GM12878 (cell line): Measurements from ENCODE around the gene DDX20. TPM values are rescaled to one million over a fixed set of nuclear protein-coding genes. Genes with fewer than 3 reads are reported as not detected.

ENCODE experiments used
- ATAC-seq: fragments of 200-7000 bp; cut with Tn5 transposase; 3 replicates; pipeline ENCODE4 v1.9.1; 2020; ENCODE audit warnings: mild to moderate bottlenecking, moderate library complexity
- BruUV-seq: library from RNA; stranded (reverse); fragments of 400-500 nt; replicated peaks from 2 replicates; lab custom pipeline; 2021; lab: Mats Ljungman, UMichigan
- CTCF ChIA-PET: fragments of 300-600 bp; sonication (Branson Sonifier 250); formaldehyde crosslinking; extraction: SDS; loops from one replicate; lab custom pipeline; 2021; ENCODE audit warnings: inconsistent platforms; lab: Yijun Ruan, JAX
- POLR2A ChIA-PET: fragments of 350-600 bp; formaldehyde crosslinking; extraction: SDS; loops from one replicate; lab custom pipeline; 2021; ENCODE audit warnings: inconsistent platforms; lab: Charles Lee
- RAD21 ChIA-PET: fragments of 300-600 bp; sonication (Branson Sonifier 250); formaldehyde crosslinking; loops from one replicate; lab custom pipeline; 2023; ENCODE audit warnings: antibody characterized with exemption; ENCODE audit not compliant: unreplicated experiment; lab: Charles Lee
- SMC1A ChIA-PET: fragments of 300-600 bp; sonication (Branson Sonifier 250); formaldehyde crosslinking; loops from one replicate; lab custom pipeline; 2023; ENCODE audit not compliant: unreplicated experiment, uncharacterized antibody; lab: Charles Lee
- DNase-seq: peaks from one replicate; pipeline ENCODE4 v3.0.0-alpha.2; 2011; ENCODE audit warnings: low read depth, low spot score
- FAIRE-seq: peaks from 3 replicates; lab custom pipeline; 2011; peaks lifted over from hg19 to GRCh38; lab: Jason Lieb, UNC
- H2AFZ ChIP-seq: 2 replicates; pipeline ENCODE4 v1.6.0; 2011; ENCODE audit warnings: low read depth, low read length, control low read depth; ENCODE audit not compliant: control insufficient read depth
- H3K27ac ChIP-seq: 2 replicates; pipeline ENCODE4 v1.5.1; 2011; ENCODE audit warnings: control low read depth; ENCODE audit not compliant: control insufficient read depth, insufficient read depth
- H3K27me3 ChIP-seq, 2 experiments: replicated peaks in 1 of 2; 2 replicates each; pipeline versions ENCODE4 v1.6.0 to v1.6.1; 2011; ENCODE audit warnings: low read length in 1 of 2; ENCODE audit not compliant: control insufficient read depth in 2 of 2, insufficient read depth in 2 of 2
- H3K36me3 ChIP-seq, 2 experiments: 2 replicates each; pipeline ENCODE4 v1.5.1; 2011; ENCODE audit warnings: low read length in 1 of 2; ENCODE audit not compliant: control insufficient read depth in 2 of 2, insufficient read depth in 2 of 2
- H3K4me1 ChIP-seq: 2 replicates; pipeline ENCODE4 v1.6.1; 2011; ENCODE audit warnings: mild to moderate bottlenecking, low read length, moderate library complexity, mixed read lengths; ENCODE audit not compliant: control insufficient read depth, insufficient read depth
- H3K4me2 ChIP-seq: 2 replicates; pipeline ENCODE4 v1.6.0; 2011; ENCODE audit warnings: control low read depth; ENCODE audit not compliant: control insufficient read depth, insufficient read depth
- H3K4me3 ChIP-seq: fragments of 200-600 bp; sonication (generic); 2 replicates; pipeline ENCODE4 v1.5.1; 2016
- H3K79me2 ChIP-seq: 2 replicates; pipeline ENCODE4 v1.6.0; 2011; ENCODE audit warnings: low read length; ENCODE audit not compliant: control insufficient read depth, insufficient read depth
- H3K9ac ChIP-seq: 2 replicates; pipeline ENCODE4 v1.8.0; 2011; ENCODE audit warnings: low read length, control low read depth, mixed read lengths; ENCODE audit not compliant: control insufficient read depth, insufficient read depth
- H3K9me3 ChIP-seq: replicated peaks from 3 replicates; pipeline ENCODE4 v1.5.1; 2011; ENCODE audit warnings: mild to moderate bottlenecking, low read length; ENCODE audit not compliant: control insufficient read depth, insufficient read depth
- H4K20me1 ChIP-seq: 2 replicates; pipeline ENCODE4 v1.6.0; 2011; ENCODE audit not compliant: control insufficient read depth, insufficient read depth
- BACH1 ChIP-seq: fragments of 450-650 bp; IDR thresholded peaks from 2 replicates; pipeline ENCODE4 v1.6.1; 2017; ENCODE audit warnings: mild to moderate bottlenecking, borderline replicate concordance
- CBFB ChIP-seq: IDR thresholded peaks from 2 replicates; pipeline ENCODE4 v1.6.1; 2016; ENCODE audit warnings: antibody characterized with exemption, low read depth
- CBX3 ChIP-seq: fragments of 200-600 bp; sonication (generic); IDR thresholded peaks from 2 replicates; pipeline ENCODE4 v1.6.1; 2016; ENCODE audit warnings: low read depth, borderline replicate concordance
- ESRRA ChIP-seq: IDR thresholded peaks from 2 replicates; pipeline ENCODE4 v1.6.1; 2012; ENCODE audit warnings: mild to moderate bottlenecking, low read length, improper control_type of control experiment
- EZH2 ChIP-seq: IDR thresholded peaks from 2 replicates; pipeline ENCODE4 v1.6.1; 2012; ENCODE audit warnings: low read depth, mild to moderate bottlenecking, control low read depth, inconsistent platforms, low read length, borderline replicate concordance; ENCODE audit not compliant: control insufficient read depth
- IKZF2 ChIP-seq, 2 experiments: fragments of 450-650 bp; IDR thresholded peaks; 2 replicates each; pipeline ENCODE4 v1.6.1; 2017; ENCODE audit warnings: mild to moderate bottlenecking in 2 of 2, moderate library complexity in 2 of 2
- NFYA ChIP-seq: IDR thresholded peaks from 2 replicates; pipeline ENCODE4 v1.6.1; 2011; ENCODE audit warnings: low read depth, mild to moderate bottlenecking, low read length, improper control_type of control experiment, borderline replicate concordance
- PAX8 ChIP-seq: fragments of 450-650 bp; IDR thresholded peaks from 2 replicates; pipeline ENCODE4 v1.6.1; 2017; ENCODE audit warnings: mild to moderate bottlenecking, moderate library complexity
- RBBP5 ChIP-seq: fragments of 200-600 bp; sonication (generic); conservative IDR thresholded peaks from 2 replicates; pipeline ENCODE4 v1.6.1; 2016
- RUNX3 ChIP-seq: IDR thresholded peaks from 2 replicates; pipeline ENCODE4 v1.6.1; 2012; ENCODE audit warnings: low read length, inconsistent platforms
- SREBF1 ChIP-seq: IDR thresholded peaks from 2 replicates; pipeline ENCODE4 v1.6.1; 2012; ENCODE audit warnings: mild to moderate bottlenecking, low read length
- SUZ12 ChIP-seq: fragments of 200-600 bp; sonication (generic); IDR thresholded peaks from one replicate; pipeline ENCODE4 v1.6.1; 2018; ENCODE audit warnings: antibody characterized with exemption, mild to moderate bottlenecking; ENCODE audit not compliant: unreplicated experiment
- WGBS: methylation state at CpG from one replicate; pipeline ENCODE4 v1.1.6; 2016; ENCODE audit warnings: low lambda C conversion rate; ENCODE audit not compliant: insufficient replicate concordance, insufficient coverage; ENCODE audit errors: missing lambda C conversion rate; 5-methylcytosine and 5-hydroxymethylcytosine counted together
- in situ Hi-C: fragments of 300-500 bp; cut with MboI; formaldehyde crosslinking; loops from 9 replicates; pipeline ENCODE4 v1.14.3; 2018; ENCODE audit warnings: mixed read lengths
- intact Hi-C: fragments of 100-400 bp; cut with micrococcal nuclease; formaldehyde crosslinking; loops from one replicate; pipeline ENCODE4 v1.14.2; 2022; ENCODE audit not compliant: unreplicated experiment
- polyA plus RNA-seq, 11 experiments: library from polyadenylated mRNA; depleted of rRNA in 4 of 11; unstranded in 6 of 11; stranded (reverse) in 5 of 11; fragments of >200 nt; fragmentation: Nextera tagmentation in 4 of 11; fragmentation: Illumina TruSeq in 1 of 11; extraction: Ambion mirVana in 4 of 11; extraction: Trizol in 1 of 11; gene quantifications; 1 replicate in 1 of 11; 2 replicates in 10 of 11; pipeline versions ENCODE4 v1.2.1 to v1.2.3, GENCODE V29; 2011 to 2016; ENCODE audit warnings: inconsistent platforms in 2 of 11, missing spikeins in 2 of 11, low read depth in 1 of 11
- total RNA-seq, 4 experiments: library from RNA; depleted of rRNA in 3 of 4; stranded (reverse); fragments of >200 nt in 3 of 4; fragmentation: Illumina TruSeq in 1 of 4; extraction: Trizol in 1 of 4; gene quantifications; 2 replicates each; pipeline versions ENCODE4 v1.2.1 to v1.2.3, GENCODE V29; 2013 to 2021

The DDX20 gene
- total and polyA plus RNA-seq, 10 of the 15 experiments (the other 5 are each of a cell fraction or from before 2014, with no cell fraction given): 7.2 to 30.6 (median 25.1) TPM

GRCh38 chr1:111776861-111777260 lies 21.2 kb downstream of the DDX20 start:
- Histone ChIP-seq H3K36me3 (no peaks in the 10 kb centered on the region), H3K27ac (no peak overlapping the region), H3K9ac (no peak overlapping the region), H3K27me3 (no peaks in the 10 kb centered on the region; a peak in 1 of 4 replicates), H3K4me2 (no peak overlapping the region), H3K79me2 (no peaks in the 10 kb centered on the region), H3K4me3 (no peak overlapping the region), H2AFZ (no peak overlapping the region), H3K9me3 (no peaks in the 10 kb centered on the region), H3K4me1 (no peaks in the 10 kb centered on the region), H4K20me1 (no peaks in the 10 kb centered on the region)
- DNase-seq: no peak
- no peak for ATAC-seq
- FAIRE-seq: no peak
- CTCF ChIA-PET: no interaction called here
- POLR2A ChIA-PET: no interaction called here
- intact Hi-C loops: no loop called here
- 63% methylated on average over 8 of the region's 8 CpGs for WGBS
- BruUV-seq: no TSS peak
- RAD21 ChIA-PET: no interaction called here
- in situ Hi-C loops: no loop called here
- no peak for TF ChIP-seq PAX8
- no peak for TF ChIP-seq SREBF1
- no peak for TF ChIP-seq EZH2
- no peak for TF ChIP-seq SUZ12
- TF ChIP-seq CBX3: no peak
- TF ChIP-seq RUNX3: no peak
- TF ChIP-seq NFYA: no peak
- TF ChIP-seq CBFB: no peak
- no peak for TF ChIP-seq RBBP5
- TF ChIP-seq ESRRA: no peak
- no peak for TF ChIP-seq IKZF2 (IDR thresholded peaks at IDR 0.05)
- no peak for TF ChIP-seq BACH1
- SMC1A ChIA-PET: no interaction called here
